HepG2 (cell line): ENCODE data around the gene SETD1B. TPM values are rescaled to one million over a fixed set of nuclear protein-coding genes. Genes with fewer than 3 reads are reported as not detected.

Experiments used
- GLI4 ChIP-seq: sonication (generic); formaldehyde crosslinking; IDR thresholded peaks from 2 replicates; pipeline ENCODE4 v1.5.1; 2020; ENCODE audit warnings: missing genetic modification reagents, mild to moderate bottlenecking, moderate library complexity, borderline replicate concordance
- HNRNPLL ChIP-seq: fragments of 200-400 bp; formaldehyde crosslinking; IDR thresholded peaks from 2 replicates; pipeline ENCODE4 v1.6.1; 2017; ENCODE audit warnings: mild to moderate bottlenecking, low read depth, low read length; ENCODE audit not compliant: poor library complexity, severe bottlenecking
- ISL2 ChIP-seq: sonication (generic); formaldehyde crosslinking; IDR thresholded peaks from 2 replicates; pipeline ENCODE4 v1.5.0; 2020; ENCODE audit warnings: missing genetic modification reagents
- KAT2B ChIP-seq: fragments of 150-350 bp; IDR thresholded peaks from 2 replicates; pipeline ENCODE4 v1.6.1; 2014; ENCODE audit warnings: low read depth, low read length, borderline replicate concordance
- KAT8 ChIP-seq: IDR thresholded peaks from 2 replicates; pipeline ENCODE4 v1.6.1; 2016; ENCODE audit warnings: missing genetic modification reagents, missing compliant biosample characterization
- RBFOX2 ChIP-seq: fragments of 200-400 bp; formaldehyde crosslinking; IDR thresholded peaks from 2 replicates; pipeline ENCODE4 v1.6.1; 2017; ENCODE audit warnings: low read depth, mild to moderate bottlenecking, low read length
- ZBTB21 ChIP-seq: sonication (generic); formaldehyde crosslinking; IDR thresholded peaks from 2 replicates; pipeline ENCODE4 v1.4.0; 2020; ENCODE audit warnings: missing genetic modification reagents
- ZNF326 ChIP-seq: sonication (generic); formaldehyde crosslinking; IDR thresholded peaks from 2 replicates; pipeline ENCODE4 v1.4.0; 2020; ENCODE audit warnings: missing genetic modification reagents, borderline replicate concordance
- ZNF552 ChIP-seq: sonication (generic); formaldehyde crosslinking; IDR thresholded peaks from 2 replicates; pipeline ENCODE4 v1.9.0; 2022; ENCODE audit warnings: missing genetic modification reagents, mild to moderate bottlenecking, borderline replicate concordance
- ZNF557 ChIP-seq: sonication (generic); formaldehyde crosslinking; IDR thresholded peaks from 2 replicates; pipeline ENCODE4 v1.4.0; 2020; ENCODE audit warnings: missing genetic modification reagents
- ZNF724P ChIP-seq: sonication (generic); formaldehyde crosslinking; IDR thresholded peaks from 2 replicates; pipeline ENCODE4 v1.8.0; 2022; ENCODE audit warnings: missing genetic modification reagents, borderline replicate concordance
- ZSCAN21 ChIP-seq: sonication (generic); formaldehyde crosslinking; IDR thresholded peaks from 2 replicates; pipeline ENCODE4 v1.8.0; 2022; ENCODE audit warnings: mild to moderate bottlenecking, missing genetic modification reagents, moderate library complexity, borderline replicate concordance
- polyA plus RNA-seq, 8 experiments: library from polyadenylated mRNA; depleted of rRNA in 3 of 8; stranded (reverse) in 7 of 8; unstranded in 1 of 8; fragments of >200 nt; fragmentation: Illumina TruSeq in 4 of 8; extraction: Trizol in 4 of 8; gene quantifications; 2 replicates each; pipeline versions ENCODE4 v1.2.1 to v1.2.3, GENCODE V29; 2011 to 2016; ENCODE audit warnings: low read depth in 4 of 8, missing spikeins in 1 of 8, mixed read lengths in 1 of 8; ENCODE audit not compliant: insufficient read depth in 1 of 8
- total RNA-seq, 5 experiments: library from RNA; depleted of rRNA; stranded (reverse); fragments of >200 nt; fragmentation: Illumina TruSeq; extraction: Trizol; gene quantifications; 2 replicates each; pipeline ENCODE4 v1.2.3, GENCODE V29; 2016; ENCODE audit warnings: low read depth in 1 of 5
- TF ChIP-seq, protein P1 (sequence below): sonication (generic); formaldehyde crosslinking; IDR thresholded peaks from 2 replicates; pipeline ENCODE4 v1.4.0; 2020; ENCODE audit warnings: missing genetic modification reagents
- TF ChIP-seq, protein P2 (sequence below): sonication (generic); formaldehyde crosslinking; IDR thresholded peaks from 2 replicates; pipeline ENCODE4 v1.4.0; 2020; ENCODE audit warnings: missing genetic modification reagents
- TF ChIP-seq, protein P3 (sequence below): sonication (generic); formaldehyde crosslinking; IDR thresholded peaks from 2 replicates; pipeline ENCODE4 v1.4.0; 2020; ENCODE audit warnings: low read depth, mild to moderate bottlenecking, missing genetic modification reagents
- TF ChIP-seq, protein P4 (sequence below): IDR thresholded peaks from 2 replicates; pipeline ENCODE4 v1.6.1; 2016; ENCODE audit warnings: low read depth
- TF ChIP-seq, protein P5 (sequence below): sonication (generic); formaldehyde crosslinking; IDR thresholded peaks from 2 replicates; pipeline ENCODE4 v1.8.0; 2022; ENCODE audit warnings: mild to moderate bottlenecking, missing genetic modification reagents, moderate library complexity
- TF ChIP-seq, protein P6 (sequence below): sonication (generic); formaldehyde crosslinking; IDR thresholded peaks from 2 replicates; pipeline ENCODE4 v1.4.0; 2020; ENCODE audit warnings: mild to moderate bottlenecking, low read depth, missing genetic modification reagents

Gene SETD1B
- total and polyA plus RNA-seq, 2 of the 13 experiments (the other 11 are each of a cell fraction or from before 2014, with no cell fraction given) = 1.1 to 1.4 TPM

DNA sequence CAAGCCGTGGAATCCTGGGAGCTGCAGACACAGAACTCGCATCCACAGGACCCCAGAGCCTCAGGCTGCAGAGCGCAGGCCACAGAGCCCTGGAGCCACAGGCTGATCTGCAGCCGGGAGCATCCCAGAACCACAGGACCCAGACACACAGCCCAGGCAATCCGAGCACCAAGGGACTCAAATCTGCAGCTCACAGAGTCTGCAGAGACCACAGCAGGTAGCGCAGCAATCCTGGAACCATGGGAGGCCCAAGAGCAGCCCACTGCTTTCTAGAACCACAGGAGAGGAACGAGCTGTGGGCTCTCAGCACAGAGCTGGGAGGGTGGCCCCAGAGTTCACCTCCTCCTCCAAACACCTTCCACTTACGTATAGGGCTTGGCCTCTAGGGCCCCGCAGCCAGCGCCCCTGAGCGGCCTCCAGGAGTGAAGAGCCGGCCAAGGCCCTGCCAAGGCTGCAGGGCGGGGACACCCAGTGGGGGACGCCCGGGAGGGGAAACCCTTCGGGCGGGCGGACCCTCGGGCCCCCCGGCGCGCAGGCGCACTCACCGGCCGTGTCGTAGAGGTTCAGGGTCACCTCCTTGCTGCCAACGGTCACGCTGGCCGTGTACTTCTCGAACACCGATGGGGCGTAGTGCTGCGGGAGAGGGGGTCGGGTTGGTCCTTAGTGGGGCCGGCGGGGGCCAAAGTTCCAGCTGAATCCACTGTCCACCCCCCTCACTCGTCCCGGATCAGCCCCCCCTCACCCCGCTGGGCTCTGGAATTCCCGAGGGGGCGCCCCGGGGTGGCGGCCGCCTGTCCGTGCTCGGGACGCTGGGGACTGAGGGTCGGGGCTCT lies 11.0 kb upstream of the SETD1B start (continued):
- peak; percentile 8; the same call in 1 of the 2 replicates for TF ChIP-seq ZNF552
- TF ChIP-seq, protein P1, sequence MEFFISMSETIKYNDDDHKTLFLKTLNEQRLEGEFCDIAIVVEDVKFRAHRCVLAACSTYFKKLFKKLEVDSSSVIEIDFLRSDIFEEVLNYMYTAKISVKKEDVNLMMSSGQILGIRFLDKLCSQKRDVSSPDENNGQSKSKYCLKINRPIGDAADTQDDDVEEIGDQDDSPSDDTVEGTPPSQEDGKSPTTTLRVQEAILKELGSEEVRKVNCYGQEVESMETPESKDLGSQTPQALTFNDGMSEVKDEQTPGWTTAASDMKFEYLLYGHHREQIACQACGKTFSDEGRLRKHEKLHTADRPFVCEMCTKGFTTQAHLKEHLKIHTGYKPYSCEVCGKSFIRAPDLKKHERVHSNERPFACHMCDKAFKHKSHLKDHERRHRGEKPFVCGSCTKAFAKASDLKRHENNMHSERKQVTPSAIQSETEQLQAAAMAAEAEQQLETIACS (CRISPR knock-in tag) = no peak
- TF ChIP-seq, protein P2, sequence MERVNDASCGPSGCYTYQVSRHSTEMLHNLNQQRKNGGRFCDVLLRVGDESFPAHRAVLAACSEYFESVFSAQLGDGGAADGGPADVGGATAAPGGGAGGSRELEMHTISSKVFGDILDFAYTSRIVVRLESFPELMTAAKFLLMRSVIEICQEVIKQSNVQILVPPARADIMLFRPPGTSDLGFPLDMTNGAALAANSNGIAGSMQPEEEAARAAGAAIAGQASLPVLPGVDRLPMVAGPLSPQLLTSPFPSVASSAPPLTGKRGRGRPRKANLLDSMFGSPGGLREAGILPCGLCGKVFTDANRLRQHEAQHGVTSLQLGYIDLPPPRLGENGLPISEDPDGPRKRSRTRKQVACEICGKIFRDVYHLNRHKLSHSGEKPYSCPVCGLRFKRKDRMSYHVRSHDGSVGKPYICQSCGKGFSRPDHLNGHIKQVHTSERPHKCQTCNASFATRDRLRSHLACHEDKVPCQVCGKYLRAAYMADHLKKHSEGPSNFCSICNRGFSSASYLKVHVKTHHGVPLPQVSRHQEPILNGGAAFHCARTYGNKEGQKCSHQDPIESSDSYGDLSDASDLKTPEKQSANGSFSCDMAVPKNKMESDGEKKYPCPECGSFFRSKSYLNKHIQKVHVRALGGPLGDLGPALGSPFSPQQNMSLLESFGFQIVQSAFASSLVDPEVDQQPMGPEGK (CRISPR knock-in tag) = peak; percentile 83
- TF ChIP-seq, protein P3, sequence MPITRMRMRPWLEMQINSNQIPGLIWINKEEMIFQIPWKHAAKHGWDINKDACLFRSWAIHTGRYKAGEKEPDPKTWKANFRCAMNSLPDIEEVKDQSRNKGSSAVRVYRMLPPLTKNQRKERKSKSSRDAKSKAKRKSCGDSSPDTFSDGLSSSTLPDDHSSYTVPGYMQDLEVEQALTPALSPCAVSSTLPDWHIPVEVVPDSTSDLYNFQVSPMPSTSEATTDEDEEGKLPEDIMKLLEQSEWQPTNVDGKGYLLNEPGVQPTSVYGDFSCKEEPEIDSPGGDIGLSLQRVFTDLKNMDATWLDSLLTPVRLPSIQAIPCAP (CRISPR knock-in tag) = 0 out of 2 replicates have a peak, but pooled peaks have one; percentile 29
- TF ChIP-seq GLI4 (CRISPR knock-in tag) = no peak
- TF ChIP-seq HNRNPLL = no peak
- TF ChIP-seq RBFOX2 = peak; percentile 13; the same call in 1 of the 2 replicates
- TF ChIP-seq ISL2 (CRISPR knock-in tag) = 0 out of 2 replicates have a peak, but pooled peaks have one; percentile 28
- no peak for TF ChIP-seq KAT2B
- TF ChIP-seq, protein P4, sequence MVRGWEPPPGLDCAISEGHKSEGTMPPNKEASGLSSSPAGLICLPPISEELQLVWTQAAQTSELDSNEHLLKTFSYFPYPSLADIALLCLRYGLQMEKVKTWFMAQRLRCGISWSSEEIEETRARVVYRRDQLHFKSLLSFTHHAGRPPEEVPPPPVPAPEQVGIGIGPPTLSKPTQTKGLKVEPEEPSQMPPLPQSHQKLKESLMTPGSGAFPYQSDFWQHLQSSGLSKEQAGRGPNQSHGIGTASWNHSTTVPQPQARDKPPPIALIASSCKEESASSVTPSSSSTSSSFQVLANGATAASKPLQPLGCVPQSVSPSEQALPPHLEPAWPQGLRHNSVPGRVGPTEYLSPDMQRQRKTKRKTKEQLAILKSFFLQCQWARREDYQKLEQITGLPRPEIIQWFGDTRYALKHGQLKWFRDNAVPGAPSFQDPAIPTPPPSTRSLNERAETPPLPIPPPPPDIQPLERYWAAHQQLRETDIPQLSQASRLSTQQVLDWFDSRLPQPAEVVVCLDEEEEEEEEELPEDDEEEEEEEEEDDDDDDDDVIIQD = no peak; the same call in 1 of the 2 replicates
- TF ChIP-seq KAT8 (CRISPR knock-in tag) = no peak
- TF ChIP-seq, protein P5, sequence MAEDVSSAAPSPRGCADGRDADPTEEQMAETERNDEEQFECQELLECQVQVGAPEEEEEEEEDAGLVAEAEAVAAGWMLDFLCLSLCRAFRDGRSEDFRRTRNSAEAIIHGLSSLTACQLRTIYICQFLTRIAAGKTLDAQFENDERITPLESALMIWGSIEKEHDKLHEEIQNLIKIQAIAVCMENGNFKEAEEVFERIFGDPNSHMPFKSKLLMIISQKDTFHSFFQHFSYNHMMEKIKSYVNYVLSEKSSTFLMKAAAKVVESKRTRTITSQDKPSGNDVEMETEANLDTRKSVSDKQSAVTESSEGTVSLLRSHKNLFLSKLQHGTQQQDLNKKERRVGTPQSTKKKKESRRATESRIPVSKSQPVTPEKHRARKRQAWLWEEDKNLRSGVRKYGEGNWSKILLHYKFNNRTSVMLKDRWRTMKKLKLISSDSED (CRISPR knock-in tag) = no peak
- no peak for TF ChIP-seq ZSCAN21 (CRISPR knock-in tag)
- TF ChIP-seq ZBTB21 (CRISPR knock-in tag) = 0 out of 2 replicates have a peak, but pooled peaks have one; percentile 31
- no peak for TF ChIP-seq ZNF557 (CRISPR knock-in tag)
- TF ChIP-seq ZNF326 (CRISPR knock-in tag) = no peak
- TF ChIP-seq ZNF724P (CRISPR knock-in tag) = no peak
- TF ChIP-seq, protein P6, sequence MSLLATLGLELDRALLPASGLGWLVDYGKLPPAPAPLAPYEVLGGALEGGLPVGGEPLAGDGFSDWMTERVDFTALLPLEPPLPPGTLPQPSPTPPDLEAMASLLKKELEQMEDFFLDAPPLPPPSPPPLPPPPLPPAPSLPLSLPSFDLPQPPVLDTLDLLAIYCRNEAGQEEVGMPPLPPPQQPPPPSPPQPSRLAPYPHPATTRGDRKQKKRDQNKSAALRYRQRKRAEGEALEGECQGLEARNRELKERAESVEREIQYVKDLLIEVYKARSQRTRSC = no peak
